Thyroid gland (tissue), 4 donors: ENCODE results near the gene ZFC3H1. TPM values are rescaled to one million over a fixed set of nuclear protein-coding genes. Genes with fewer than 3 reads are reported as not detected.

ENCODE experiments used
- DNase-seq, 2 donors: peaks; one replicate each; pipeline ENCODE4 v3.0.0-alpha.2; 2019
- H3K27ac ChIP-seq, 3 donors: fragments of 200-600 bp; sonication (generic); 1 replicate in 2 of 3; 2 replicates in 1 of 3; pipeline ENCODE4 v1.5.1; 2016 to 2019; ENCODE audit warnings: mild to moderate bottlenecking in 1 of 3, moderate library complexity in 1 of 3
- H3K27me3 ChIP-seq: fragments of 200-600 bp; sonication (generic); one replicate; pipeline ENCODE4 v1.5.1; 2019
- H3K36me3 ChIP-seq, 2 donors: fragments of 200-600 bp; sonication (generic); one replicate each; pipeline ENCODE4 v1.5.1; 2016 to 2019
- H3K4me1 ChIP-seq, 2 donors: fragments of 200-600 bp; sonication (generic); one replicate each; pipeline ENCODE4 v1.5.1; 2017 to 2019
- H3K4me3 ChIP-seq, 3 donors: fragments of 200-600 bp; sonication (generic); replicated peaks in 1 of 3; 1 replicate in 2 of 3; 2 replicates in 1 of 3; pipeline ENCODE4 v1.5.1; 2016; ENCODE audit warnings: mild to moderate bottlenecking in 1 of 3
- H3K9me3 ChIP-seq: fragments of 200-600 bp; sonication (generic); one replicate; pipeline ENCODE4 v1.5.1; 2017
- POLR2A ChIP-seq, 2 donors: fragments of 450-650 bp; IDR thresholded peaks; one replicate each; pipeline ENCODE4 v1.6.1; 2017; ENCODE audit warnings: antibody characterized with exemption in 2 of 2, mild to moderate bottlenecking in 2 of 2, moderate library complexity in 1 of 2
- WGBS, 2 donors: methylation state at CpG; one replicate each; pipeline ENCODE4 v1.1.5; 2017; 5-methylcytosine and 5-hydroxymethylcytosine counted together
- intact Hi-C: fragments of 100-400 bp; cut with DNase I; formaldehyde crosslinking; loops from one replicate; pipeline ENCODE4 v1.15.1; 2023
- total RNA-seq, 4 donors: library from RNA; depleted of rRNA; stranded (reverse); fragments of >200 nt; gene quantifications; one replicate each; pipeline ENCODE4 v1.2.3, GENCODE V29; 2016
- TF ChIP-seq, protein P1 (sequence below), 6 experiments: fragments of 200-600 bp in 3 of 6; fragments of 450-650 bp in 3 of 6; sonication (generic) in 3 of 6; IDR thresholded peaks; one replicate each; pipeline ENCODE4 v1.5.1; 2016 to 2019; ENCODE audit warnings: antibody characterized with exemption in 6 of 6, mild to moderate bottlenecking in 2 of 6, inconsistent platforms in 1 of 6, moderate library complexity in 1 of 6

The ZFC3H1 gene
- total RNA-seq, 4 donors from 2014 or later: 45.2 to 62.4 (median 50.0) TPM

DNA sequence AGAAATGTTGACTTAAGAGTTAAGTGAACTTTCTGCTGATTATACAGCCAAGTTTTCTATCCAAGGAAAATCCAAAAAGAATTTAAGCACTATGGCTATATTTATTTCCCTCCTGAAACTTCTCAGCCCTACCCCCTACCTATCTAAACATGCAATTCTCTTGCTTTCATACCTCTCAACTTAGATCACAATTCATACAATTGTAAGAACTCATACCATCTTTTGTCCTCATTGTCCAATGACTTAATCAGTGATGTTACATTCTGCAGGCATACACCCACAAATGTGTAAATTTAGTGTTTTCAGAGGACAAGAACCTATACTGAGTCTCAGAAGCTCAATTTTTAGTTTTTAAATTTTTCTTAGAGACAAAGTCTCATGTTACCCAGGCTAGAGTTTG lies 62.1 kb downstream of the ZFC3H1 start:
- H3K36me3 ChIP-seq: peaks cover 0 to 5% of the 10 kb centered on the region in 2 donors
- TF ChIP-seq, protein P1, sequence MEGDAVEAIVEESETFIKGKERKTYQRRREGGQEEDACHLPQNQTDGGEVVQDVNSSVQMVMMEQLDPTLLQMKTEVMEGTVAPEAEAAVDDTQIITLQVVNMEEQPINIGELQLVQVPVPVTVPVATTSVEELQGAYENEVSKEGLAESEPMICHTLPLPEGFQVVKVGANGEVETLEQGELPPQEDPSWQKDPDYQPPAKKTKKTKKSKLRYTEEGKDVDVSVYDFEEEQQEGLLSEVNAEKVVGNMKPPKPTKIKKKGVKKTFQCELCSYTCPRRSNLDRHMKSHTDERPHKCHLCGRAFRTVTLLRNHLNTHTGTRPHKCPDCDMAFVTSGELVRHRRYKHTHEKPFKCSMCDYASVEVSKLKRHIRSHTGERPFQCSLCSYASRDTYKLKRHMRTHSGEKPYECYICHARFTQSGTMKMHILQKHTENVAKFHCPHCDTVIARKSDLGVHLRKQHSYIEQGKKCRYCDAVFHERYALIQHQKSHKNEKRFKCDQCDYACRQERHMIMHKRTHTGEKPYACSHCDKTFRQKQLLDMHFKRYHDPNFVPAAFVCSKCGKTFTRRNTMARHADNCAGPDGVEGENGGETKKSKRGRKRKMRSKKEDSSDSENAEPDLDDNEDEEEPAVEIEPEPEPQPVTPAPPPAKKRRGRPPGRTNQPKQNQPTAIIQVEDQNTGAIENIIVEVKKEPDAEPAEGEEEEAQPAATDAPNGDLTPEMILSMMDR (IDR thresholded peaks at IDR 0.05): no peak
- TF ChIP-seq POLR2A (IDR thresholded peaks at IDR 0.05): no peak
- H3K9me3 ChIP-seq: no peaks in the 10 kb centered on the region
- intact Hi-C loops: no loop called here
- H3K27ac ChIP-seq: no peak overlapping the region
- no peaks in the 10 kb centered on the region for H3K4me1 ChIP-seq
- no peak for DNase-seq
- no peaks in the 10 kb centered on the region for H3K27me3 ChIP-seq
- H3K4me3 ChIP-seq: no peak overlapping the region

DNA sequence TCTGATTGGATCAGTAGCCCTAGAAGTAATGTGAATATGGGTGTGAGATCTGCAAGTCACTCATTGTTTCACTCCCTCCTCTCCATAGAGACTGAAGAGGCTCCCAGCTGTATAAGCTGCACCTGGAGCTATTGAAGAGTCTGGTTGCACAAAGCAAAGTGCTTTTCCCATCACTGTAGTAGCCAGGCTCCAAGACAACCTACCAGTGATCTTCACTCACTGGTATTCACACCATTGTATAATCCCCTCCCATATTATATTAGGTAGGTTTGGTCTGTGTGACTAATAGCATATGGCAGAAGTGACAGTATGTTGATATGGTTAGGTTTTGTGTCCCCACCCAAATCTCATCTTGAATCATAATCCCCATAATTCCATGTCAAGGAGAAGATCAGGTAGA lies 64.4 kb downstream of the ZFC3H1 start:
- Histone ChIP-seq H3K9me3 (no peaks in the 10 kb centered on the region), H3K36me3 (no peaks in the 10 kb centered on the region), H3K4me1 (no peaks in the 10 kb centered on the region), H3K4me3 (no peak overlapping the region), H3K27ac (no peak overlapping the region), H3K27me3 (no peaks in the 10 kb centered on the region)
- TF ChIP-seq, protein P1 (IDR thresholded peaks at IDR 0.05): no peak
- no peak for TF ChIP-seq POLR2A (IDR thresholded peaks at IDR 0.05)
- intact Hi-C loops: no loop called here
- no peak for DNase-seq

DNA sequence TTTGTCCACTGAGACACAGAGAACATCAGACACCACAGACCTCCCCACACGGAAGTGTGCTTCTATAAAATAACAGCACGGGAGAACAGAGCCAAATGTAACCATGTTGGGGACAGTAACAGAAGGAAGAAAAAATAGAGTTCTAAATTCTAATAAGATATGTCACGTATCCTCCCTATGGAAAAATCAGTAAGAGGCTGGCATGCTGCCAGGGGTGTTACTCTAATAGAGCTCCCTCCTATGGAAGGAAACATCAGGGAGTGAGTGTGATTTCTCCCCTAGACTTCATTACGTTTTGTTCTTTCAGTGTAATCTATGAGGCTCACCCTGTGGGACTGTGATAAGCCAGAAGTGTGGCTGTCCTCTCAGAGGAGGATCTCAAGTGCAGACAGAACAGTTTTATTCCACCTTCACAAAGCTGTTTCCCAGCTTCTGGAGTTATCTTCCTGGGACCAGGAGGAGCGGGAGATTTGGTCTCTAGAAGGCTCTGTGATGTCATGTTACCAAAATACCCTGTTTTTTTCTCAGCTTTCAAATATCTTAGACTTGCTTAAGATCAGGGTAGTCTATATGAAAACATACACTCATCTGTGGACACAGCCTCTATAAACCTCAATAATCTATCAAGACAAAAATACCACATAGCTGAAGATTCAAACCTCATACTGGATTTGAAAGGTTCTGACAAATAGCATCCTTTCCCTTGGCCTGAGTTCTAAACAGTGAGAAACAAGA lies 69.3 kb downstream of the ZFC3H1 start:
- TF ChIP-seq, protein P1 (IDR thresholded peaks at IDR 0.05): no peak
- no peak for TF ChIP-seq POLR2A (IDR thresholded peaks at IDR 0.05)
- no peak for DNase-seq
- Histone ChIP-seq H3K9me3 (no peaks in the 10 kb centered on the region), H3K36me3 (no peaks in the 10 kb centered on the region), H3K4me1 (no peaks in the 10 kb centered on the region), H3K27me3 (no peaks in the 10 kb centered on the region), H3K4me3 (no peak overlapping the region), H3K27ac (no peak overlapping the region)
- WGBS, 2 donors: 47 to 57% methylated on average over 5 of the region's 5 CpGs
- intact Hi-C loops: no loop called here

DNA sequence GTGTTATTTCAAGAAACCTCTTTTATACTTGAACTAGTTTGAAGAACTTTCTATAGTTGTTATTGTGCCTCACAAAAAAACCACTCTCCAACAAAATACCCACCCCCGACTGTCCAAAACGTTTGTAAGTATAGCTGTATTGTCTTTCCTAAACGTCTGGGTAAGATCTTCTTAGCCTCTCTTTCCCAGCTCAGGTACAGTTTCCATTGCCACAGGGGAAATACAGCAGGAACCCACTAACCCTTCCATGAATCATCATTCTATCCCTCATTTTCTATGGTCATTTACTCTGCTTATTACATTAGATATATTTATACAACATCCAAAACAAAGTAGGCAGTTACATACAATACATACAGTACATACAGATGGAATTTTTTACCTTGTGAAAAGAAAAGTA lies 70.8 kb downstream of the ZFC3H1 start:
- Histone ChIP-seq H3K4me3 (no peak overlapping the region), H3K4me1 (no peaks in the 10 kb centered on the region), H3K36me3 (no peaks in the 10 kb centered on the region), H3K27me3 (no peaks in the 10 kb centered on the region), H3K27ac (no peak overlapping the region), H3K9me3 (no peaks in the 10 kb centered on the region)
- TF ChIP-seq, protein P1 (IDR thresholded peaks at IDR 0.05): no peak
- TF ChIP-seq POLR2A (IDR thresholded peaks at IDR 0.05): no peak
- intact Hi-C loops: no loop called here
- WGBS, 2 donors: 26 to 27% methylated on average over 3 of the region's 3 CpGs
- no peak for DNase-seq

DNA sequence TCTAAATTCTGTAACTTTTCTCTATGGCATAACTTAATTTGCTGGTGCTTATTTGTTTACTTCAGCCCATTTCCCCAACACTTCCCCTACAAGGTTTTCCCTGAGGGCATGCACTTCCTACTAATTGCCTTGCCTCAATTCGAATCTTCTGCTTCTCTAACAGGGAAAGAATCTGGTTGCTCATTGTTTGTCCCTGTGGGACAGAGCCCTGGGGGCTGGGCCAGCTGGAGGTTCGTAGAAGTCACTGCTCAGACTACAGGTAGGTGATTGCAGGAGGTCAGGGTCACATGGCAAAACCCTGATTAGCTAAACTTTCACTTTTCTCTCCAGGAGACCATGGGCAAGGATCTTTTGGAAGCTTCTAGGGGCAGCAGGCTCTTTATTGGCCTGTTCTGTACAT lies 72.0 kb downstream of the ZFC3H1 start:
- Histone ChIP-seq H3K36me3 (no peaks in the 10 kb centered on the region), H3K4me1 (no peaks in the 10 kb centered on the region), H3K4me3 (no peak overlapping the region), H3K27me3 (no peaks in the 10 kb centered on the region), H3K27ac (no peak overlapping the region), H3K9me3 (no peaks in the 10 kb centered on the region)
- intact Hi-C loops: no loop called here
- no peak for TF ChIP-seq POLR2A (IDR thresholded peaks at IDR 0.05)
- TF ChIP-seq, protein P1 (IDR thresholded peaks at IDR 0.05): no peak
- 45 to 49% methylated on average over 2 of the region's 2 CpGs for WGBS, 2 donors
- no peak for DNase-seq
